HEK293 (cell line): ENCODE results near the gene GPBAR1.

Experiments used
- HIC1 ChIP-seq: fragments of 450-650 bp; formaldehyde crosslinking; IDR thresholded peaks from 2 replicates; pipeline ENCODE4 v1.5.1; 2016; ENCODE audit warnings: missing biosample characterization, missing genetic modification characterization
- IKZF3 ChIP-seq: fragments of 450-650 bp; IDR thresholded peaks from 2 replicates; pipeline ENCODE4 v1.5.0; 2018; ENCODE audit warnings: missing biosample characterization, mild to moderate bottlenecking, missing genetic modification characterization, moderate library complexity
- KLF10 ChIP-seq: fragments of 450-650 bp; IDR thresholded peaks from 2 replicates; pipeline ENCODE4 v1.5.1; 2018; ENCODE audit warnings: missing biosample characterization, mild to moderate bottlenecking, missing genetic modification characterization
- PBX3 ChIP-seq: sonication (generic); formaldehyde crosslinking; IDR thresholded peaks from 2 replicates; pipeline ENCODE4 v1.8.1; 2022; ENCODE audit warnings: mild to moderate bottlenecking, moderate library complexity, missing genetic modification reagents
- PRDM2 ChIP-seq: fragments of 450-650 bp; formaldehyde crosslinking; IDR thresholded peaks from 2 replicates; pipeline ENCODE4 v1.5.1; 2016; ENCODE audit warnings: missing biosample characterization, missing genetic modification characterization, borderline replicate concordance
- REST ChIP-seq: fragments of 450-650 bp; formaldehyde crosslinking; IDR thresholded peaks from 2 replicates; pipeline ENCODE4 v1.5.1; 2016; ENCODE audit warnings: missing biosample characterization, missing genetic modification characterization
- SCRT2 ChIP-seq: fragments of 450-650 bp; formaldehyde crosslinking; IDR thresholded peaks from 2 replicates; pipeline ENCODE4 v1.5.1; 2016; ENCODE audit warnings: missing biosample characterization, missing genetic modification characterization
- ZBTB10 ChIP-seq: fragments of 450-650 bp; formaldehyde crosslinking; IDR thresholded peaks from 2 replicates; pipeline ENCODE4 v1.5.1; 2016; ENCODE audit warnings: missing biosample characterization, missing genetic modification characterization
- ZBTB20 ChIP-seq: fragments of 450-650 bp; formaldehyde crosslinking; IDR thresholded peaks from 2 replicates; pipeline ENCODE4 v1.5.1; 2016; ENCODE audit warnings: missing biosample characterization, missing genetic modification characterization
- ZBTB8A ChIP-seq: fragments of 450-650 bp; formaldehyde crosslinking; IDR thresholded peaks from 2 replicates; pipeline ENCODE4 v1.5.1; 2016; ENCODE audit warnings: missing biosample characterization, missing genetic modification characterization
- ZFHX2 ChIP-seq: fragments of 450-650 bp; formaldehyde crosslinking; conservative IDR thresholded peaks from 2 replicates; pipeline ENCODE4 v1.5.1; 2016; ENCODE audit warnings: missing biosample characterization, missing genetic modification characterization
- ZNF157 ChIP-seq: fragments of 450-650 bp; formaldehyde crosslinking; IDR thresholded peaks from 2 replicates; pipeline ENCODE4 v1.5.1; 2016; ENCODE audit warnings: missing biosample characterization, missing genetic modification characterization
- ZNF16 ChIP-seq: fragments of 450-650 bp; formaldehyde crosslinking; IDR thresholded peaks from 2 replicates; pipeline ENCODE4 v1.5.1; 2016; ENCODE audit warnings: low read depth, missing biosample characterization, missing genetic modification characterization
- ZNF184 ChIP-seq: fragments of 450-650 bp; IDR thresholded peaks from 2 replicates; pipeline ENCODE4 v1.5.1; 2018; ENCODE audit warnings: missing biosample characterization, mild to moderate bottlenecking, missing genetic modification characterization
- ZNF362 ChIP-seq: fragments of 450-650 bp; formaldehyde crosslinking; IDR thresholded peaks from 2 replicates; pipeline ENCODE4 v1.5.1; 2016; ENCODE audit warnings: missing biosample characterization, missing genetic modification characterization
- ZNF521 ChIP-seq: fragments of 450-650 bp; formaldehyde crosslinking; IDR thresholded peaks from 2 replicates; pipeline ENCODE4 v1.5.1; 2017; ENCODE audit warnings: missing biosample characterization, mild to moderate bottlenecking, missing genetic modification characterization
- ZNF600 ChIP-seq: fragments of 450-650 bp; formaldehyde crosslinking; IDR thresholded peaks from 2 replicates; pipeline ENCODE4 v1.5.1; 2016; ENCODE audit warnings: missing biosample characterization, missing genetic modification characterization
- ZNF623 ChIP-seq: fragments of 450-650 bp; formaldehyde crosslinking; IDR thresholded peaks from 2 replicates; pipeline ENCODE4 v1.5.1; 2016; ENCODE audit warnings: missing biosample characterization, missing genetic modification characterization
- ZNF629 ChIP-seq: fragments of 450-650 bp; formaldehyde crosslinking; IDR thresholded peaks from 2 replicates; pipeline ENCODE4 v1.5.1; 2017; ENCODE audit warnings: missing biosample characterization, missing genetic modification characterization
- ZNF658 ChIP-seq: fragments of 450-650 bp; formaldehyde crosslinking; IDR thresholded peaks from 2 replicates; pipeline ENCODE4; 2016; ENCODE audit warnings: missing biosample characterization, missing genetic modification characterization
- ZSCAN16 ChIP-seq: fragments of 450-650 bp; formaldehyde crosslinking; IDR thresholded peaks from 2 replicates; pipeline ENCODE4 v1.5.1; 2016; ENCODE audit warnings: missing biosample characterization, missing genetic modification characterization

GPBAR1 gene

GRCh38 chr2:218292048-218293014 is 31.5 kb downstream of the GPBAR1 start, which contains the start of gene TMBIM1 (continued):
- TF ChIP-seq PRDM2 (no peak), HIC1 (peak; percentile 34; the same call in 1 of the 2 replicates), ZNF623 (tag by site-specific recombination) (no peak), KLF10 (peak; percentile 72; the same call in 1 of the 2 replicates), ZBTB8A (tag by site-specific recombination) (peak; percentile 73), ZNF658 (no peak), PBX3 (CRISPR knock-in tag) (0 out of 2 replicates have a peak, but pooled peaks have one; percentile 19), ZFHX2 (peak; percentile 57), ZNF157 (no peak), ZNF600 (tag by site-specific recombination) (no peak), ZNF629 (tag by site-specific recombination) (no peak), REST (tag by site-specific recombination) (no peak), SCRT2 (no peak), ZSCAN16 (no peak), IKZF3 (tag by site-specific recombination) (0 out of 2 replicates have a peak, but pooled peaks have one; percentile 40), ZBTB10 (tag by site-specific recombination) (no peak), ZBTB20 (tag by site-specific recombination) (peak; percentile 52; the same call in 1 of the 2 replicates), ZNF184 (tag by site-specific recombination) (no peak), ZNF521 (no peak), ZNF16 (tag by site-specific recombination) (no peak), ZNF362 (tag by site-specific recombination) (no peak)
